HG03108 (cell line): ENCODE measurements around the gene FILIP1L.

ENCODE experiments used
- ATAC-seq: cut with Tn5 transposase; IDR thresholded peaks from one replicate; pipeline ENCODE4 v1.9.1; 2021; ENCODE audit warnings: moderate library complexity; ENCODE audit not compliant: unreplicated experiment

Gene FILIP1L

GRCh38 chr3:100019719-100020118 is 94.6 kb downstream of the FILIP1L start:
- ATAC-seq: no peak

- ATAC-seq: no peak
These were observed 95.5 kb downstream of the FILIP1L start for GRCh38 chr3:100018806-100019205.

GRCh38 chr3:100010087-100010417 is 104.2 kb downstream of the FILIP1L start:
- no peak for ATAC-seq

- no peak for ATAC-seq
These were observed 104.8 kb downstream of the FILIP1L start for GRCh38 chr3:100009276-100010086.

GRCh38 chr3:100008081-100008698 is 106.1 kb downstream of the FILIP1L start:
- ATAC-seq: no peak

GRCh38 chr3:100007313-100007712 is 107.0 kb downstream of the FILIP1L start:
- ATAC-seq: no peak

- no peak for ATAC-seq
These were observed 107.6 kb downstream of the FILIP1L start for GRCh38 chr3:100006570-100007271.

- no peak for ATAC-seq
These were observed 108.5 kb downstream of the FILIP1L start for GRCh38 chr3:100005665-100006393.

GRCh38 chr3:100004931-100005330 is 109.4 kb downstream of the FILIP1L start:
- ATAC-seq: no peak

GRCh38 chr3:100003609-100004503 is 110.4 kb downstream of the FILIP1L start:
- ATAC-seq: no peak

GRCh38 chr3:100002599-100003350 is 111.5 kb downstream of the FILIP1L start:
- no peak for ATAC-seq

- ATAC-seq: no peak
These were observed 112.6 kb downstream of the FILIP1L start for GRCh38 chr3:100001526-100002270.

GRCh38 chr3:100001083-100001482 is 113.2 kb downstream of the FILIP1L start:
- no peak for ATAC-seq

- no peak for ATAC-seq
These were observed 114.8 kb downstream of the FILIP1L start for GRCh38 chr3:99999536-99999935.

- ATAC-seq: no peak
These were observed 117.0 kb downstream of the FILIP1L start for GRCh38 chr3:99997293-99997692.

- ATAC-seq: no peak
These were observed 124.1 kb downstream of the FILIP1L start for GRCh38 chr3:99990179-99990578.

GRCh38 chr3:99984668-99985067 is 129.6 kb downstream of the FILIP1L start:
- no peak for ATAC-seq

- ATAC-seq: no peak
These were observed 130.2 kb downstream of the FILIP1L start for GRCh38 chr3:99984139-99984538.

GRCh38 chr3:99982650-99983049 is 131.7 kb downstream of the FILIP1L start:
- ATAC-seq: no peak
